K562 (cell line): ENCODE measurements around the gene G6PC2. TPM values are rescaled to one million over a fixed set of nuclear protein-coding genes. Genes with fewer than 3 reads are reported as not detected.

Source experiments
- FOXA3 ChIP-seq, 2 experiments: fragments of 450-650 bp in 1 of 2; sonication (generic) in 1 of 2; formaldehyde crosslinking; IDR thresholded peaks in 1 of 2; conservative IDR thresholded peaks in 1 of 2; 2 replicates each; pipeline versions ENCODE4 v1.4.0 to v1.8.0; 2020 to 2022; ENCODE audit warnings: mild to moderate bottlenecking in 2 of 2, missing genetic modification reagents in 1 of 2
- TFE3 ChIP-seq: fragments of 450-650 bp; formaldehyde crosslinking; IDR thresholded peaks from 2 replicates; pipeline ENCODE4 v1.4.0; 2020; ENCODE audit warnings: mild to moderate bottlenecking, mixed read lengths
- XRCC4 ChIP-seq: IDR thresholded peaks from one replicate; pipeline ENCODE4 v1.6.1; 2011; ENCODE audit not compliant: insufficient read depth, insufficient read length; ENCODE audit errors: extremely low read depth
- ZC3H11A ChIP-seq: IDR thresholded peaks from 2 replicates; pipeline ENCODE4 v1.6.1; 2012; ENCODE audit warnings: low read depth, low read length, improper control_type of control experiment
- ZNF318 ChIP-seq, 2 experiments: fragments of 450-650 bp; IDR thresholded peaks; 2 replicates each; pipeline ENCODE4 v1.6.1; 2016; ENCODE audit warnings: mild to moderate bottlenecking in 2 of 2, borderline replicate concordance in 1 of 2, low read depth in 1 of 2, moderate library complexity in 1 of 2
- ZNF444 ChIP-seq: fragments of 250-450 bp; sonication (Bioruptor Pico); IDR thresholded peaks from 2 replicates; pipeline ENCODE4 v1.4.0; 2020; ENCODE audit warnings: mild to moderate bottlenecking, moderate library complexity
- polyA plus RNA-seq, 8 experiments: library from polyadenylated mRNA; depleted of rRNA in 4 of 8; stranded (reverse) in 5 of 8; unstranded in 3 of 8; fragments of >200 nt; fragmentation: Nextera tagmentation in 2 of 8; fragmentation: Illumina TruSeq in 1 of 8; extraction: Ambion mirVana in 2 of 8; extraction: Trizol in 1 of 8; gene quantifications; 2 replicates each; pipeline versions ENCODE4 v1.2.1 to v1.2.3, GENCODE V29; 2011 to 2014; ENCODE audit warnings: inconsistent platforms in 1 of 8, missing spikeins in 1 of 8
- total RNA-seq, 7 experiments: library from RNA; depleted of rRNA in 6 of 7; stranded (reverse); fragments of >200 nt in 6 of 7; fragmentation: Illumina TruSeq in 2 of 7; extraction: Trizol in 2 of 7; gene quantifications; 2 replicates each; pipeline versions ENCODE4 v1.2.1 to v1.2.3, GENCODE V29; 2011 to 2021; ENCODE audit warnings: low replicate concordance in 1 of 7
- TF ChIP-seq, protein P1 (sequence below), 2 experiments: fragments of 450-650 bp in 1 of 2; IDR thresholded peaks; 2 replicates each; pipeline ENCODE4 v1.6.1; 2011 to 2017; ENCODE audit warnings: low read depth in 2 of 2, antibody characterized with exemption in 1 of 2, borderline replicate concordance in 1 of 2, low read length in 1 of 2, mild to moderate bottlenecking in 1 of 2, mixed read lengths in 1 of 2; ENCODE audit not compliant: control insufficient read depth in 1 of 2

Gene G6PC2
- total and polyA plus RNA-seq, 9 of the 15 experiments (the other 6 are each of a cell fraction or from before 2014, with no cell fraction given), result 0.03 to 0.15 TPM; not detected in 7

- TF ChIP-seq ZNF318 (IDR thresholded peaks at IDR 0.05; ENCODE audit: borderline replicate concordance in 1 of 2, low read depth in 1 of 2) (peak; percentile 83 to 94; a peak in 3 of 4 replicates), ZNF444 (CRISPR knock-in tag) (0 out of 2 replicates have a peak, but pooled peaks have one; percentile 31), XRCC4 (no peak), TFE3 (CRISPR knock-in tag) (no peak), FOXA3 (CRISPR knock-in tag; conservative IDR thresholded peaks at IDR 0.05 in 1 of 2, IDR thresholded peaks at IDR 0.05 in 1 of 2) (peak; percentile 72 to 94; a peak in 3 of 4 replicates), ZC3H11A (peak; percentile 94)
- TF ChIP-seq, protein P1, sequence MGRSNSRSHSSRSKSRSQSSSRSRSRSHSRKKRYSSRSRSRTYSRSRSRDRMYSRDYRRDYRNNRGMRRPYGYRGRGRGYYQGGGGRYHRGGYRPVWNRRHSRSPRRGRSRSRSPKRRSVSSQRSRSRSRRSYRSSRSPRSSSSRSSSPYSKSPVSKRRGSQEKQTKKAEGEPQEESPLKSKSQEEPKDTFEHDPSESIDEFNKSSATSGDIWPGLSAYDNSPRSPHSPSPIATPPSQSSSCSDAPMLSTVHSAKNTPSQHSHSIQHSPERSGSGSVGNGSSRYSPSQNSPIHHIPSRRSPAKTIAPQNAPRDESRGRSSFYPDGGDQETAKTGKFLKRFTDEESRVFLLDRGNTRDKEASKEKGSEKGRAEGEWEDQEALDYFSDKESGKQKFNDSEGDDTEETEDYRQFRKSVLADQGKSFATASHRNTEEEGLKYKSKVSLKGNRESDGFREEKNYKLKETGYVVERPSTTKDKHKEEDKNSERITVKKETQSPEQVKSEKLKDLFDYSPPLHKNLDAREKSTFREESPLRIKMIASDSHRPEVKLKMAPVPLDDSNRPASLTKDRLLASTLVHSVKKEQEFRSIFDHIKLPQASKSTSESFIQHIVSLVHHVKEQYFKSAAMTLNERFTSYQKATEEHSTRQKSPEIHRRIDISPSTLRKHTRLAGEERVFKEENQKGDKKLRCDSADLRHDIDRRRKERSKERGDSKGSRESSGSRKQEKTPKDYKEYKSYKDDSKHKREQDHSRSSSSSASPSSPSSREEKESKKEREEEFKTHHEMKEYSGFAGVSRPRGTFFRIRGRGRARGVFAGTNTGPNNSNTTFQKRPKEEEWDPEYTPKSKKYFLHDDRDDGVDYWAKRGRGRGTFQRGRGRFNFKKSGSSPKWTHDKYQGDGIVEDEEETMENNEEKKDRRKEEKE (IDR thresholded peaks at IDR 0.05; ENCODE audit: borderline replicate concordance in 1 of 2, control insufficient read depth in 1 of 2, low read depth in 2 of 2, low read length in 1 of 2), result no peak
Measured at GRCh38 chr2:168935810-168936581, 34.9 kb downstream of the G6PC2 start (continued).
